ENCODE data around the gene DEPDC1B. TPM values are rescaled to one million over a fixed set of nuclear protein-coding genes. Genes with fewer than 3 reads are reported as not detected.
"Not testable (repeated sequence)": the region's sequence is repeated elsewhere in the genome, so short reads cannot be mapped to it uniquely, and the experiment has no call there.

Gene DEPDC1B
- total and polyA plus RNA-seq, 3 experiments from 2014 or later: 0.85 to 14.7 (median 11.3) TPM

- no peaks in the 10 kb centered on the region for H3K9me3 ChIP-seq (ENCODE audit: low read length)
- H3K27me3 Mint-ChIP-seq: no peaks in the 10 kb centered on the region
- no peaks in the 10 kb centered on the region for H3K9me3 Mint-ChIP-seq
- no peaks in the 10 kb centered on the region for H3K36me3 ChIP-seq (ENCODE audit: insufficient read depth, low read length)
- peaks cover 2 to 11% (median 7%) of the 10 kb centered on the region in 3 donors for H3K4me1 Mint-ChIP-seq
- no peaks in the 10 kb centered on the region for H3K27me3 ChIP-seq (ENCODE audit: insufficient read depth, low read length, poor library complexity, severe bottlenecking)
- H3K4me3 ChIP-seq (ENCODE audit: low read length): no peak overlapping the region
- H3K4me3 Mint-ChIP-seq: no peak overlapping the region
- no peak overlapping the region for H3K27ac Mint-ChIP-seq
- ChIA-PET CTCF (no interaction called here), POLR2A (no interaction called here)
- no peaks in the 10 kb centered on the region for H3K36me3 Mint-ChIP-seq
- no peaks in the 10 kb centered on the region for H3K4me1 ChIP-seq (ENCODE audit: insufficient read depth, low read length)
- no peak for DNase-seq
- no peak overlapping the region for H3K27ac ChIP-seq (ENCODE audit: low read depth, low read length)
These were observed 11.0 kb downstream of the DEPDC1B start for GRCh38 chr5:60688980-60689379.

GRCh38 chr5:60687927-60688720 is 11.8 kb downstream of the DEPDC1B start:
- H3K36me3 Mint-ChIP-seq: no peaks in the 10 kb centered on the region
- Histone ChIP-seq H3K36me3 (ENCODE audit: insufficient read depth, low read length) (no peaks in the 10 kb centered on the region), H3K27me3 (ENCODE audit: insufficient read depth, low read length, poor library complexity, severe bottlenecking) (no peaks in the 10 kb centered on the region), H3K4me3 (ENCODE audit: low read length) (no peak overlapping the region), H3K9me3 (ENCODE audit: low read length) (no peaks in the 10 kb centered on the region), H3K27ac (ENCODE audit: low read depth, low read length) (no peak overlapping the region), H3K4me1 (ENCODE audit: insufficient read depth, low read length) (no peaks in the 10 kb centered on the region)
- peak overlapping the region in 1 of 8 donors; percentile 75 for H3K27ac Mint-ChIP-seq
- no peaks in the 10 kb centered on the region for H3K27me3 Mint-ChIP-seq
- ChIA-PET POLR2A (no interaction called here), CTCF (interaction anchor here (1.1 to 1.2 kb wide), 2 partner anchors 12 kb away, joined by 3 to 5 read pairs; partner anchors contain the start of gene DEPDC1B)
- no peak for DNase-seq
- H3K4me1 Mint-ChIP-seq: peaks cover 2 to 12% (median 11%) of the 10 kb centered on the region in 3 donors
- no peaks in the 10 kb centered on the region for H3K9me3 Mint-ChIP-seq
- H3K4me3 Mint-ChIP-seq: no peak overlapping the region

GRCh38 chr5:60686157-60686556 is 13.8 kb downstream of the DEPDC1B start:
- DNase-seq: no peak
- Mint-ChIP-seq H3K27ac (peak overlapping the region in 2 of 8 donors; percentile 10 to 29), H3K9me3 (peaks cover 0 to 3% (median 0%) of the 10 kb centered on the region in 5 donors), H3K27me3 (peaks cover 0 to under 1% of the 10 kb centered on the region in 2 donors), H3K36me3 (no peaks in the 10 kb centered on the region), H3K4me1 (peaks cover 2 to 15% (median 11%) of the 10 kb centered on the region in 3 donors), H3K4me3 (no peak overlapping the region)
- no peaks in the 10 kb centered on the region for H3K9me3 ChIP-seq (ENCODE audit: low read length)
- H3K27ac ChIP-seq (ENCODE audit: low read depth, low read length): no peak overlapping the region
- no peak overlapping the region for H3K4me3 ChIP-seq (ENCODE audit: low read length)
- POLR2A ChIA-PET: no interaction called here
- H3K27me3 ChIP-seq (ENCODE audit: insufficient read depth, low read length, poor library complexity, severe bottlenecking): no peaks in the 10 kb centered on the region
- CTCF ChIA-PET: interaction anchor here (1.0 to 2.1 kb wide), 3 partner anchors 9 to 14 kb away, joined by 3 to 6 read pairs (median 4); partner anchors contain the start of gene DEPDC1B
- H3K36me3 ChIP-seq (ENCODE audit: insufficient read depth, low read length): no peaks in the 10 kb centered on the region
- no peaks in the 10 kb centered on the region for H3K4me1 ChIP-seq (ENCODE audit: insufficient read depth, low read length)

- no peaks in the 10 kb centered on the region for H3K36me3 Mint-ChIP-seq
- POLR2A ChIA-PET: no interaction called here
- H3K4me1 Mint-ChIP-seq: peaks cover 2 to 15% (median 11%) of the 10 kb centered on the region in 3 donors
- no peaks in the 10 kb centered on the region for H3K27me3 ChIP-seq (ENCODE audit: insufficient read depth, low read length, poor library complexity, severe bottlenecking)
- H3K4me3 ChIP-seq (ENCODE audit: low read length): no peak overlapping the region
- peaks cover 0 to 3% (median 0%) of the 10 kb centered on the region in 5 donors for H3K9me3 Mint-ChIP-seq
- peak overlapping the region in 1 of 8 donors; percentile 29 for H3K27ac Mint-ChIP-seq
- H3K9me3 ChIP-seq (ENCODE audit: low read length): no peaks in the 10 kb centered on the region
- CTCF ChIA-PET: interaction anchor here (1.4 to 2.1 kb wide), 3 partner anchors 10 to 14 kb away, joined by 4 to 6 read pairs (median 4); partner anchors contain the start of gene DEPDC1B
- no peaks in the 10 kb centered on the region for H3K4me1 ChIP-seq (ENCODE audit: insufficient read depth, low read length)
- peaks cover 0 to 1% of the 10 kb centered on the region in 2 donors for H3K27me3 Mint-ChIP-seq
- no peak for DNase-seq
- no peak overlapping the region for H3K27ac ChIP-seq (ENCODE audit: low read depth, low read length)
- H3K4me3 Mint-ChIP-seq: no peak overlapping the region
- no peaks in the 10 kb centered on the region for H3K36me3 ChIP-seq (ENCODE audit: insufficient read depth, low read length)
These were observed 14.3 kb downstream of the DEPDC1B start for GRCh38 chr5:60685700-60686099.

- Histone ChIP-seq H3K9me3 (ENCODE audit: low read length) (no peaks in the 10 kb centered on the region), H3K27ac (ENCODE audit: low read depth, low read length) (no peak overlapping the region), H3K4me1 (ENCODE audit: insufficient read depth, low read length) (no peaks in the 10 kb centered on the region), H3K4me3 (ENCODE audit: low read length) (no peak overlapping the region), H3K36me3 (ENCODE audit: insufficient read depth, low read length) (no peaks in the 10 kb centered on the region), H3K27me3 (ENCODE audit: insufficient read depth, low read length, poor library complexity, severe bottlenecking) (no peaks in the 10 kb centered on the region)
- CTCF ChIA-PET: interaction anchor here (1.1 to 2.1 kb wide), 5 partner anchors 10 to 16 kb away, joined by 3 to 6 read pairs (median 4); partner anchors contain the start of gene DEPDC1B
- POLR2A ChIA-PET: no interaction called here
- H3K9me3 Mint-ChIP-seq: peaks cover 0 to 3% (median 0%) of the 10 kb centered on the region in 5 donors
- H3K4me3 Mint-ChIP-seq: no peak overlapping the region
- DNase-seq: no peak
- peaks cover 0 to 1% of the 10 kb centered on the region in 2 donors for H3K27me3 Mint-ChIP-seq
- no peaks in the 10 kb centered on the region for H3K36me3 Mint-ChIP-seq
- peaks cover 2 to 15% (median 11%) of the 10 kb centered on the region in 3 donors for H3K4me1 Mint-ChIP-seq
- H3K27ac Mint-ChIP-seq: peak overlapping the region in 1 of 8 donors; percentile 33
These were observed 14.9 kb downstream of the DEPDC1B start for GRCh38 chr5:60685028-60685427.

- H3K4me1 ChIP-seq (ENCODE audit: insufficient read depth, low read length); H3K4me3 Mint-ChIP-seq; H3K36me3 Mint-ChIP-seq; H3K4me3 ChIP-seq (ENCODE audit: low read length); H3K27ac Mint-ChIP-seq; H3K36me3 ChIP-seq (ENCODE audit: insufficient read depth, low read length); POLR2A ChIA-PET; H3K27ac ChIP-seq (ENCODE audit: low read depth, low read length); H3K9me3 Mint-ChIP-seq; DNase-seq; H3K9me3 ChIP-seq (ENCODE audit: low read length); CTCF ChIA-PET; H3K27me3 ChIP-seq (ENCODE audit: insufficient read depth, low read length, poor library complexity, severe bottlenecking); H3K27me3 Mint-ChIP-seq: not testable (repeated sequence)
- peaks cover 2 to 23% (median 15%) of the 10 kb centered on the region in 3 donors for H3K4me1 Mint-ChIP-seq
These were observed 18.0 kb downstream of the DEPDC1B start for GRCh38 chr5:60682007-60682406.

- H3K4me3 Mint-ChIP-seq: no peak overlapping the region
- Histone ChIP-seq H3K4me3 (ENCODE audit: low read length) (no peak overlapping the region), H3K27me3 (ENCODE audit: insufficient read depth, low read length, poor library complexity, severe bottlenecking) (no peaks in the 10 kb centered on the region), H3K36me3 (ENCODE audit: insufficient read depth, low read length) (no peaks in the 10 kb centered on the region), H3K27ac (ENCODE audit: low read depth, low read length) (no peak overlapping the region), H3K9me3 (ENCODE audit: low read length) (no peaks in the 10 kb centered on the region), H3K4me1 (ENCODE audit: insufficient read depth, low read length) (no peaks in the 10 kb centered on the region)
- H3K27me3 Mint-ChIP-seq: peaks cover 0 to 1% of the 10 kb centered on the region in 2 donors
- H3K27ac Mint-ChIP-seq: no peak overlapping the region
- no peak for DNase-seq
- POLR2A ChIA-PET: no interaction called here
- H3K4me1 Mint-ChIP-seq: peaks cover 2 to 24% (median 15%) of the 10 kb centered on the region in 3 donors
- H3K9me3 Mint-ChIP-seq: peaks cover 0 to 3% (median 0%) of the 10 kb centered on the region in 5 donors
- peaks cover 0 to 1% (median 0%) of the 10 kb centered on the region in 3 donors for H3K36me3 Mint-ChIP-seq
- CTCF ChIA-PET: interaction anchor here (1.5 kb wide), 1 partner anchor 20 kb away, joined by 6 read pairs; the partner anchor contains the start of gene DEPDC1B
These were observed 20.1 kb downstream of the DEPDC1B start for GRCh38 chr5:60679816-60680215.
